Measurements from ENCODE around the gene C6orf52.

Gene C6orf52

GRCh38 chr6:10658910-10659698 is 35.3 kb downstream of the C6orf52 start:
- DNase-seq (ENCODE audit: low read depth) = no peak
- no peak for TF ChIP-seq CTCF (IDR thresholded peaks at IDR 0.05; ENCODE audit: control insufficient read depth, insufficient read depth, low read depth, low read length, missing control alignments)
- no peak overlapping the region for H3K4me3 ChIP-seq (ENCODE audit: control insufficient read depth, low read depth, low read length)

- no peak for DNase-seq (ENCODE audit: low read depth)
- no peak overlapping the region for H3K4me3 ChIP-seq (ENCODE audit: control insufficient read depth, low read depth, low read length)
Observed at GRCh38 chr6:10655508-10656055, 38.8 kb downstream of the C6orf52 start.

GRCh38 chr6:10644225-10644624 is 50.2 kb downstream of the C6orf52 start:
- no peak overlapping the region for H3K4me3 ChIP-seq (ENCODE audit: control insufficient read depth, low read depth, low read length)
- no peak for DNase-seq (ENCODE audit: low read depth)
- TF ChIP-seq CTCF (IDR thresholded peaks at IDR 0.05; ENCODE audit: control insufficient read depth, insufficient read depth, low read depth, low read length, missing control alignments) = no peak

More at GRCh38 chr6:10655508-10656055, 38.8 kb downstream of the C6orf52 start:
- TF ChIP-seq CTCF (IDR thresholded peaks at IDR 0.05; ENCODE audit: control insufficient read depth, insufficient read depth, low read depth, low read length, missing control alignments) = no peak

- DNase-seq (ENCODE audit: low read depth) = no peak
- no peak overlapping the region for H3K4me3 ChIP-seq (ENCODE audit: control insufficient read depth, low read depth, low read length)
- TF ChIP-seq CTCF (IDR thresholded peaks at IDR 0.05; ENCODE audit: control insufficient read depth, insufficient read depth, low read depth, low read length, missing control alignments) = no peak
Observed at GRCh38 chr6:10643201-10643651, 51.2 kb downstream of the C6orf52 start.

GRCh38 chr6:10641528-10641927 is 52.9 kb downstream of the C6orf52 start:
- DNase-seq (ENCODE audit: low read depth) = no peak
- TF ChIP-seq CTCF (IDR thresholded peaks at IDR 0.05; ENCODE audit: control insufficient read depth, insufficient read depth, low read depth, low read length, missing control alignments) = no peak
- no peak overlapping the region for H3K4me3 ChIP-seq (ENCODE audit: control insufficient read depth, low read depth, low read length)

- no peak for TF ChIP-seq CTCF (IDR thresholded peaks at IDR 0.05; ENCODE audit: control insufficient read depth, insufficient read depth, low read depth, low read length, missing control alignments)
- no peak for DNase-seq (ENCODE audit: low read depth)
- no peak overlapping the region for H3K4me3 ChIP-seq (ENCODE audit: control insufficient read depth, low read depth, low read length)
Observed at GRCh38 chr6:10640412-10640811, 54.0 kb downstream of the C6orf52 start.
